HG03432 (cell line): ENCODE measurements around the gene IL3.

Experiments
- ATAC-seq: cut with Tn5 transposase; IDR thresholded peaks from one replicate; pipeline ENCODE4 v1.9.1; 2021; ENCODE audit warnings: mild to moderate bottlenecking, moderate library complexity; ENCODE audit not compliant: unreplicated experiment

IL3 gene

DNA sequence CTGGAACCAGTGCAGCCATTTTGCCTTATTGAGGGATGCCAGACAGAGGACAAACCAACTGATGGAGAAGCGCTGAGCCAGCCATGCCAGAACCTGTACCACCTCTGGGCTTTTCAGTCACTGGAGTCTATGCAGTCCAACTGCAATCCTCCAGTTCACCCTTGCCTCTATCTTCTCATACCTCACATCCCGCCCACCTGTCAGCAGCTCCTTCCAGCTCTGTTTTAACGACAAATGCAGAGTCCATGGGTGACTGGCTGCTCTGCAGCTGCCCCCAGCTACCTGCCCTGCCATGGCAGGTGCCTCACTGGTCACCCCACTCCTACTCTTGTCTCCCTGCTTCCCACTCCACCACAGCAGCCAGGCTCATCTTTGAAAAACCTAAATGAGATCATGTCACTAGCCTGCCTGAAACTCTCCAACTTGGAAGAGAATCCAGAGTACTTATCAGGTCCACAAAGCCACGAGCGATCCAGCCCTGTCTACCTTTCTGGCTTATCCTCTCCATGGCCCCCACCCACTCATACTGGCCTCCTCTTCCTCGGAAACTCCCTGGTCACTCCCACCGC lies 35.0 kb upstream of the IL3 start:
- no peak for ATAC-seq

GRCh38 chr5:132026516-132027008 lies 33.9 kb upstream of the IL3 start:
- no peak for ATAC-seq

GRCh38 chr5:132027027-132027426 lies 33.4 kb upstream of the IL3 start:
- ATAC-seq: peak; percentile 58

DNA sequence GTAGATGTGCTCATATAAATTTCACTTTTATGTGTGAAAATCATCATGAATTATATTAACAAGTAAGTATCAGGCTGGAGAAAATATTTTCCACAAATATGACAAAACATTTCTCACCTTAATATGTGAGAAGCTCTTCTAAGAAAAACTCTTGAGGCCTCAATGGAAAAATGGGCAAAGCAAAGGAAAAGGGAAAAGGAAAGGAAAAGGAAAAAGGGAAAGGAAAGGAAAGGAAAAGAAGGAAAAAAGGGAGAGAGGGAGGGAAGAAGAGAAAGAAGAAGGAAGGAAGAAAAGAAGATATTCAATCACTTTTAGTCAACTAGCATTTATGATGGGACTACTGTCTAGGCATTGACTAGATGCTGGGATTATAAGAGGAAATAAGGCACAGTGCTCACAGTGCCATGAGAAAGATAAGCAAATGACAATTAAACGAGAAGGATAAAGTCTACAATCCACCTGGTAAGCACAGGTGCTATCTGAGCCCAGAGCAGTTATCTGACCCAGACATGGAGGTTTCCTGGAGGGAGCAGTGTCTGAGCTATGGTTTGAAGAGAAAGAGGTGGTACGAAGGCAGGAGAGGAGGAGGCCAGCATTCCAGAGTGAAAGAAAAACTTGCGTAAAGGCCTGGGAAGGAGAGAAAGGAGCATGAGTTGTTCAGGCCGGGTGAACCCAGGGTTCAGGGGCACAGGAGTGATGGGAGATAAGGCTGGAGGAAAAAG lies 30.7 kb upstream of the IL3 start:
- ATAC-seq: no peak

DNA sequence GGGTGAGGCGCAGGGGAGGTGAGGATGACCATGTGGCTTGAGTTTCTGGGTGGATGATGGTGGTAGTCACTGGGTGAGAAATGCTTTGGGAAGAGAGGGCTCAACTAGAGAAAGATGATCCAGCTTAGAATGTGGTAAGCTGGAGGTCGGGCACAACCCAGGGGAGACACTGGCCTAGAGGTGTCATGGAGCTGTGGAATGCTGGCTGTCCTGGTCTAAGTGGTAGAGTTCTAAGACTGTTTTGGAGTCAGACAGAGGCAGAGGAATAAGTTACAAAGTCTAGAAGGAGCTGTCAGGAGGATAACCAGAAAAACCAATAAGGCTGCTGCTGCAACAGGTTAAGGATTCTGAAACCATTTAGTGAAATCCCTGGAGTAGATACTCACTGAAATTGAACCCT lies 29.8 kb upstream of the IL3 start:
- no peak for ATAC-seq

GRCh38 chr5:132032196-132032595 lies 28.3 kb upstream of the IL3 start:
- no peak for ATAC-seq

GRCh38 chr5:132033122-132033521 lies 27.3 kb upstream of the IL3 start:
- no peak for ATAC-seq

DNA sequence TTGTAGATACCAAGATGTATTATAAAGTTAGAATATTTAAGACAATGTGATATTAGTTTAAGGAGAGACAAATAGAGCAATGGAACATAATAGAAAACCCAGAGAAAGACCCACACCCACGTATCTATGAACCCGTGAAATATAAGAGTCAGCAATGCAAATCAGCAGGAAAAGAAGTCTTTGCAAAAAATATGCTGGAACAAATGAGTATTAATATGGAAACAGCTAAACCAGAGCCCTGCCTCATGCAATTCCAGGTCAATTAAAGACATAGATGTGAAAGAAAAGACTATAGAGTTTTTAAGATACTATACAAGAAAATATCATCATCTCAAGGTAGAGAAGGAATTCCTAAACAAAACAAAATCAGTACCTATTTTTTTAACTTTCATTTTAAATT lies 23.1 kb upstream of the IL3 start:
- no peak for ATAC-seq

DNA sequence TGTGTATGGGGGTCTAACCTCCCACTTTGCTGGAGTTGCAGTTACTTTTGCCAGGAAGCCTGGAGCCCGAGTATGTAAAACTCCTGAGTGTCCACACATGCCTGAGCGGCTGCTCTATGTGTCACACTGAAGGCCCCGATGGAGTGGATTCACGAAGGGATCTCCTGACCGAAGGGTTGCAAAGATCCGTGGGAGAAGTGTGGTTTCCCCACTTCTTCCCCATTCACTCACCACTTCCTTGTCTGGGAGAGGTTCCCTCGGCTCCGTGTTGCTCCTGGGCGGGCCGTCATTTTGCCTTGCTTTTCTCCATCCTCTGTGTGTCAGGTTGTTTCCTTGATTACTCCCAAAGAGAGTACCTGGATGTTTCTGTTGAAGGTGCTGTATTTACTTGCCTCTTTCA lies 16.2 kb upstream of the IL3 start:
- ATAC-seq: no peak

DNA sequence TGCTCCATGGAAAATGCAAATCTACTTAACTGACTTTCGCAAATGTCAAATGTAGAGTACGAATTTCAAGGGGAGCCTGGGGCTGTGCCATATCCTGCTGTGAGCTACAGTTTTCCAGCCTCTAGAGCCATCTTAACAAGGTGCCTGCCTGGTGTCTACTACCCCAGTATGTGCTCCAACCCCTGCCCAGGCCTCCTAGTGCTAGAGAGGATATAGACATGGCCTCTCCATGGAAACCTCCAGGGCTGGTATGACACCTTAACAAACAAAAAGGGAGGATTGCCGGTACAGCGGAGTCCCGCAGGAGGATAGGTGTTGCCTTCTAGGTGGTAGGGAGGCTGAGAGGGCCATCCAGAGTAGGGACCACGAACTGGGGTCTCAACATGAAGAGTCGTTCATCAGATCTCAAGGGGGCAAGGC lies 13.6 kb upstream of the IL3 start:
- ATAC-seq: no peak

GRCh38 chr5:132049093-132049492 lies 11.4 kb upstream of the IL3 start:
- ATAC-seq: no peak

DNA sequence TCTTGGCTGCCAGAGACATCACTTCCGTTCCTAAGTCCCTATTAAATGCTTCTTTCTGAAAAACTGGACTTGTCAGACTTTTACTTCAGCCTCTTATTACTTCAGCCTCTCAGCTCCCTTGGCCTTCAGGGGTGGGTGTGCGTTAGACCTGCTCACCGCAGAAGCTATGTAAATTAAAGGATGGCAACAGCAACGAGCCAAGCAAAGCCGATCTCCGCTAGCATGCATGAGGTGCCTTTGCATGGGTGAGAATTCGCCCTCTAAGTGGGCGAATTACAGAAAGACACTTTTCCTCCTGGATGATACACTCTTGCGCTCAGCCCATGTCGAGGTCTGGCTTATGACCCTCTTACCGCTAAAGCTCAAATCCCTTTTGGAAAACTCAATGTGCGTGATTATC lies 10.9 kb upstream of the IL3 start:
- no peak for ATAC-seq

- no peak for ATAC-seq
Observed at GRCh38 chr5:132050136-132050535, 10.3 kb upstream of the IL3 start.

- ATAC-seq: no peak
Observed at GRCh38 chr5:132050661-132051552, 9.5 kb upstream of the IL3 start.

DNA sequence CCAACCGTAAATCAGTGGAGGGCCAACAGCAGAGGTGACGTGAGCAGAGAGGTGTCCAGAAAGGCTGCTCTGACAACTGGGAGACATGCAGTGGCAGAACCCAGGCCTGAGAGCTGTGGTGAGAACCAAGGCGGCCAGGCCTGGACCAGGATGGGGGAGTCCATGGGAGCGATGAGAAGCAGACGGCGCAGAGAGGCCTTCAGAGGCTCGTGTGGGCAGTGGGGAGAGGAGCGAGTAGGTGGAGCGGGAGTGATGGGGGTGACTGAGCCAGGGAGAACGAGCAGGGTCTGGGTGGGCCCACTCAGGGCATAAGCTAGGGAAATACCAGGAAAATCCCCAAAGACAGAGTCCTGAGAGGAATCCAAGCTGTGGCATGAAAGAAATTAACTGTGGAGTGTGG lies 7.9 kb upstream of the IL3 start:
- ATAC-seq: no peak

- ATAC-seq: no peak
Observed at GRCh38 chr5:132053483-132053882, 7.0 kb upstream of the IL3 start.

- ATAC-seq: no peak
Observed at GRCh38 chr5:132054031-132054696, 6.3 kb upstream of the IL3 start.

DNA sequence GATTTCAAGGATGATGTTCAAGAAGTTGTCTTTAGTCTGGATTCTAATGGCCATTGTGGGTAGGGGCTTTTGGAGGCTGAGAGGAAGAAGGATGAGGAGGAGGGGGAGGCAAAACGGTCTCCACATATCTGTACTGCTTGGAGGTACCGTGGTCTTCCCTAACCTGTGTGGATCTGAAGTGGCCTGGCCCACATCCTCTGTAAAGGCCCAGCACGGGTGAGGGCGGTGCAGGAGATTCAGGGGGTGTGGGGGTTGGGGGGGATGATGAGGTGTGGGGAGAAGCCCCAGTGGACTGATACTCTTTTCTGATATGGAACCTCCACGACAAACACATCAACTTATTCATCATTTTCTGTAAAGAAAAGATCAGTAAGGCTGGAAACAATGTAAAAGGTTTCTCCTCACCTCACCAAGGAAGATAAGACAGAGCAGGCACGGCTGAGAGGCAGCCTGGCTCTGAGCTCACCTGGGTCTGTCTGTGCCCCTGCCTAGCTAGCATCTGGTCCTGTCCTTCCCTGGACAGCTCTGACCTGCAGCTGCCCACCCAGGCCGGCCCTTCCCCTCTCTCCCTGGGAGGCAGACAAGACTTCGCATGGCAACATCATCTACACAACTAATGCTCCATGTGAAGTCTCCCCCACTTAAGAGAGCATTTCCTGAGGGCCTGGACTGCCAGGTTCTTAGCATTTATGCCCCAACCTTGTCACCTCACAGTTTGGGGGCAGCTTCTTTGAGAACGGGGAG lies 5.6 kb upstream of the IL3 start:
- ATAC-seq: no peak

GRCh38 chr5:132055441-132055807 lies 5.0 kb upstream of the IL3 start:
- no peak for ATAC-seq

DNA sequence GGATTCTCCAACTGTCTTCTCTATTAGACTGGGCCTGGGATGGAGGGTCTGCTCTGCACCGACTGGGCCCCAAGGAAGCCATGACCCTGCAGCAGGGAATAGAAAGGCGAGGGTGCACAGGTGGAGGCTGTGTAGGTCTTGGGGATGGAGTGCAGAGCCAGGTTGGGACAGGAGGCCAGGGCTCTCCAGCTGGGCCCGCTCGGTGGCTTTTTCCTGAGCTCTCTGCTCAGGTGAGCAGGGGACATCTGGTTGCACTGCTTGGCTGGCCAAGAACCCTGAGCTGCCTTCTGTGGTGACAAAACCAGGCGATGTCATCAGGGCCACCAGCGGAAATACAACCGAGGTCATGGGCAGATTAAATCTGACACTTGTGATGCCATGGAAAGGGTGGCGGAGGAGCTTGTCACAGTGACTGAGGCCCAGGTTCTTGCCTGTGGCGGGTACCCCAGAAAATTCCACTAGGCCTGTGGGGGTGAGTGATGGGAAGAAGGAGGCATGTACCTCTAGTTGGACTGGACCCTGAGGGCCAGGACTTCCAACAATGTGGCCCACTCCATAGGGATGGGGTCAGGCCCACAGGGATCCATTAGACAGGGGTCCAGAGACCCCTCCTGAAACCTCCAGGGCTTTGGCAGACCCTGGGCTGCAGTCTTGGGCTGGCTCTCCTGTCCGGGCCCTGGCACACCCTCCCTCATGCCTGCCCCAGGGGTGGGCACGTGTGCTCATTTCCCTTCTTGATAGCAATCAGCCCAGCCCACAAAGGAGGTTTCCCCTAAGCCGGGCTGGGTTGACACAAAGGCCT lies 4.4 kb upstream of the IL3 start:
- no peak for ATAC-seq
